GM21390 (cell line): ENCODE data around the gene LCN6.

ENCODE experiments used
- ATAC-seq: cut with Tn5 transposase; IDR thresholded peaks from one replicate; pipeline ENCODE4 v1.9.1; 2021; ENCODE audit not compliant: unreplicated experiment

LCN6 gene

DNA sequence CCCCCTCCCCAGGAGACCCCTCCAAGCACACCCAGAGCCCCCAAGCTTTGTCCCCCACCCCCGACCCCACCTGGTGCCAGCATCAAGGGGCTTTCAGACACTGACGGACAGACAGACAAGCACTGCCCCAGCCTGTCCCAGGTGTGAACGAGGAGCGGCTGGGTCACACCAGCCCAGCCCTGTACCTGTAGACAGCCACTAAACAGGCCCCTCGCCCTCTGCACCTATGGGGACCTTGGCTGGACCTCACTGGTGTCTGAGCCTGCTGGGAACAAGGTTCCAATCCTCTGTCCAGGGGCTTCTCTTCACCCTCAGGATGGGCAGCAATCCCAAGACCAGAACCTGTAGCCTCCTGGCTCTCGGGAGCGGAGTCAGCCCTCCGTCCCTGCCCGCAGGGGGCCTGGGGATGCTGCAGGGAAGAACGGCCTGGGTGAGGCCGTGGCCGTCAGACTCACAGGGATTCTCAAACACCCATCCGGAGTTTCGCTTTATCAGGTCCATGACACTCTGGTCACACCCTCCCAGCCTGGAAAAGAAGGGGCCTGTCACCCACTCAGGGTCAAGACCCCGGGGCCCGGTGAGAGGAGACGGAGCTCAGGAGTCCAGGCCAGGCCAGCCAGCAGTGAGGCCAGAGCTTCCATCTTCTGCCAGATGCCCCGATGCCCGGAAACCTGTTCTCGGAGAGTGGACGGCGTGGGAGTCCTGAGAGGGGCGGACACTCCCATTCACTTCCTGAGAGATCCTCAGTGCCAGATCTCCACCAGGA lies 2.8 kb downstream of the LCN6 start:
- ATAC-seq: no peak

- no peak for ATAC-seq
These were observed 3.6 kb downstream of the LCN6 start for GRCh38 chr9:136744773-136745172.

DNA sequence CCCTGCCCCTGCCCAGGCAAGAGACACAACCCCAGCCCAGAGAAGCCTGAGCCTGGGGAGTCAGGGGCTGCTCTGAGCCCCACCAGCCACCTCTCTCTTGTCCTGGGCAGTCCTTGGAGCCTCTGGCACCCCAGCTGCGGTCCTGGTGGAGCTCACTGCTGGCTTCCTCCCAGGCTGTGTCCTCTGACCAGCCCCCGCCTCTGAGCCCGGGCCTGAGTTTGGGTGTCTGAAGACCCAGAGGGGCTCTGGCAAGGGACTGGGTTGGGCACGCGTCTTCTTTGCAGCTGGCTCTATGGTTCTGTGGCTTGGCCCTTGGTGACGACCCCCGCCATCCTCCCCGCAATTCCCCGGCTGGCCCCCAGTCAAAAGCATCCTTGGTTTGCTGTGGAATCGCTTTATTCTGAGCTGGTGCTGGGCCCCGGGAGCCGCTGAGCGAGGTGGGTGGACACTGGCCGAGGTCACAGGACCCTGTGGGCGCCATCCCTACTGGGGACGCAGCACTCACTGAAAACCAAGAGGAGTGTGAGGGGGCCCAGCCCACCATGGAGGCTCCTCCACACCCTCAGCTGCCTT lies 4.6 kb downstream of the LCN6 start:
- ATAC-seq: no peak

DNA sequence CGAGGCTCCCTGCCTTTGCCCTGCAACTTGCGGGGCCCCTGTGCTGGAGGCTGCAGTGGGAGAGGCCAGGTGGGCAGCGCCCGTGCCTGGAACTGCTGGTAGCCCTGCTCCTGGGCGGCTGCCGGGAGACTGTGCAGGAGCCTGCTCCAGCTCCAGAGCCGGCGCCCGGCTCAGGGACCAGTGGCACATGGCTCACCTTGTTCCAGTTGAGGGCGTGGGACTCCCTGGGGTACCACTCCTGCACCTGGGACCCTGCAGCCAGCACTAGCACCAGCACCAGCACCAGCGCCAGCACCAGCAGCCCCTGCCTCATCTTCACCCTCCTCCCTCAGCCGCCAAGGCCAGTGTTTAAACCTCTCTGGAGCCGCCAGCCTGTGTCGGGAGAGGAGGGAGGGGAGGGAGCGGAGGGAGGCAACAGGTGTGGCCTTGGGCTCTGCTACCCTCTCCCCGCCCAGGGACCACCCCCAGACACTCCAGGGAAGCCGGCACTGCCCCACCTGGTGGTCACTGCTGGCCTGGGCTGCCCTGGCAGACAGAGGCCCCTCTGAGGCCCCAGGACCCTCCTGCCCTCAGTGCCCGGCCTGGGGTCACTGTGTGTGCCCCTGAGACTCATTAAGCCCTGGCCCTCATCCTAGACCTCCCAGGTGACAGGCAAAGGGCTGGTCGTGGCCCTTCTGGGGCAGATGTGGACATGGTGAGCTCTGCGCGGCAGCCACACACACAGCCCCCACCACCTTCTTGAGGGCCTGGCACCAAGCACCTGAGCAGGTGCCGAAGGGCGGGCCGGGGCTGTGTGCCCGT lies 5.5 kb downstream of the LCN6 start, which contains the start of gene LCN10:
LCN10 (minus strand) TSS at position 350 of the 801 bp plus-strand sequence; CDS start at position 313, 37 bp downstream.
- no peak for ATAC-seq

DNA sequence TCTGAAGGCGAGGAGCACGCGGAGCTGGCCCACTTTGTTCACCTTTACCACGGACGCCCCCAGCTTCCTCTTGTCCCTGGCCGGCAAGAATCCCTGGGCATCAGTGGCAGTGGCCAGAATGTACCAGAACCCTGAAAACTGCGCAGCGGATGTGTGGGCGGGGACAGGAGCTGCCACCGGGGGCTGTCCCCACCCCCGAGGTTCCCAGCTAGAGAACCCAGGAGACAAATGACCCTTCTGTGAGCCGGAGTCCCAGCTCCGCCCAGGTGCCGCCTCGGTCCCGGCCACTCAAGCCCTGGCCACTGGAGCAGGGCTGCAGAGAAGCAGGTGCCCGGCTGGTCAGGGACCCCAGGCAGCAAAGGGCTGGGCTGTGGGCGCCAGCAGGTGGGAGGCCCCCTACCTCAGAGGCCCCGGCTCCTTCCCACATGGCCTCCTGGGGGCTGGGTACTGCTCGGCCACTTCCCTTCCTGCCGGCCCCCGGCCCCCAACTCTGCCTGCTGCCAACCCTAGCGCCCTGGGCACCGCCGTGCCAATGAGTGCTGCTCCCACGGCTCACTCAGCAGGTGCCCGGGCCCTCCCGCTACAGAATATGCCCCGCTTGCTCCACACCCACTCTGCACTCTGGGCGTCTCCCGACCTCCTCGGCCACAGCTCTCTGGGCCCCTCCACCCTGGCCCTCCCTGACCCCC lies 6.3 kb downstream of the LCN6 start:
- ATAC-seq: no peak

- ATAC-seq: no peak
These were observed 7.1 kb downstream of the LCN6 start for GRCh38 chr9:136740971-136741882.

DNA sequence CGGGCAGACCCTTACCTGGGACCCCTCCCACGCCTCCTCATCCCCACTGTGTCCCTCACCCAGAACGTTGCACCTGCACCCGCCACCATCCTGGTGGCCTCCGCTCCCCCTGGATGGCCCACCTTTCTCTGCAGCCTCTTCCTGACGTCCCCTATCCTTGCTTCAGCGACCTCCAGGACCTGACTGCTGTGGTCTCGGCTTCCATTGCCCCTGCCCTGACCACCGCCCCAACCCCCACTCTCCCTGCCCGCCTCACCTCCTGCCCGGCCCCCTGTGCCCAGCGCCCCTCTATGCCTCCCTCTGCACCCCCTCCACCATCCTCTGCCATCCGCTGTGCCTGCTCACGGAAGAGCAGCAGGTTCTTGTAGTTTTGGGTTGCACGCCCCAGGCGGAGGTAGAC lies 7.8 kb downstream of the LCN6 start:
- ATAC-seq: no peak

GRCh38 chr9:136740069-136740468 lies 8.3 kb downstream of the LCN6 start:
- ATAC-seq: no peak

- ATAC-seq: no peak
These were observed 8.8 kb downstream of the LCN6 start for GRCh38 chr9:136739509-136739908.

- no peak for ATAC-seq
These were observed 9.4 kb downstream of the LCN6 start for GRCh38 chr9:136738960-136739359.

GRCh38 chr9:136735812-136736480 lies 12.4 kb downstream of the LCN6 start:
- no peak for ATAC-seq

DNA sequence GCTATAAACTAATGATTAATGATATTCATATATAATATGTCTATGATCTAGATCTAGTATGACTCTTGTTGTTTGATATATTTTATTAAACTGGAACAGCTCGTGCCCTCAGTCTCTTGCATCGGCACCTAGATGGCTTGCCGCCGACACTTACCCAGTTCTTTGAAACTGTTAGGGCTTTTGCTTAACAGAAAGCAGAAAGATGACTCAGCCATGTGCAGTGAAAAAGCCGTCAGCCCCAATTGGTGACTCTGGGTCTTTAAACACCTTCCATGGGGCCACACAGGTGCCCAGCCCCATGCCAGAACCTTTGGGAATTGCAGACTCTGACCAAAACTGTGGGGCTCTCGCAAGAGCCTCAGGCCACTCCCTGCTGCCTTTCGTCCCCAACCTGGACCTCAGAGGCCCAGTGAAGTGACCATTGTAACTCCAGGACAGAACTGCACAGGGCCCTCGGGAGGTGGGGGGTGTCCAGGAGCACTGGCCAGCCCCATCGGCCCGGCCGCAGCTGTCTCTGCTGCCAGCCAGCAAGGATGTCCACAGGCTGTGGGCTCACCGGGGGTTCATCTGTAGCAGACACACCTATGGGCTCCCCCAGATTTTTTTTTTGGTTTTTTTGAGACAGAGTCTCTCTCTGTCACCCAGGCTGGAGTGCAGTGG lies 13.4 kb downstream of the LCN6 start:
- ATAC-seq: no peak

DNA sequence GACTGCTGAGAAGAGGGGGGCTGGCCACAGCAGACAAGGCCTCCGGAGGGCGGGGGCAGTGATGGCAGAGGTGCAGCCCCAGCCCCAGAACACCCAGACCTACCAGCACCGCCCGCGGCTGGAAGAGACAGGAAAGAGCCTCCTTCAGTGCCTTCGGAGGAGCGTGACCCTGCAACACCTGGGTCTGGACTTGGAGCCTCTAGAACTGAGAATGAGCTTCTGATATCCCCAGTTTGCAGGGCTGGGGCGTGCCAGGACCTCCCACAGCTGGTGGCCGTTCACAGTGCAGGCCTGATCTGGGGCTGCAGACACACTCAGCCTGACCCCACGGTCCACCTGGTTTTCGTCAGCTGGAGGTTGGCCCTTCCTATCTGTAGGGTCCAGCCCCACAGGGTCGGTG lies 14.7 kb downstream of the LCN6 start:
- no peak for ATAC-seq

DNA sequence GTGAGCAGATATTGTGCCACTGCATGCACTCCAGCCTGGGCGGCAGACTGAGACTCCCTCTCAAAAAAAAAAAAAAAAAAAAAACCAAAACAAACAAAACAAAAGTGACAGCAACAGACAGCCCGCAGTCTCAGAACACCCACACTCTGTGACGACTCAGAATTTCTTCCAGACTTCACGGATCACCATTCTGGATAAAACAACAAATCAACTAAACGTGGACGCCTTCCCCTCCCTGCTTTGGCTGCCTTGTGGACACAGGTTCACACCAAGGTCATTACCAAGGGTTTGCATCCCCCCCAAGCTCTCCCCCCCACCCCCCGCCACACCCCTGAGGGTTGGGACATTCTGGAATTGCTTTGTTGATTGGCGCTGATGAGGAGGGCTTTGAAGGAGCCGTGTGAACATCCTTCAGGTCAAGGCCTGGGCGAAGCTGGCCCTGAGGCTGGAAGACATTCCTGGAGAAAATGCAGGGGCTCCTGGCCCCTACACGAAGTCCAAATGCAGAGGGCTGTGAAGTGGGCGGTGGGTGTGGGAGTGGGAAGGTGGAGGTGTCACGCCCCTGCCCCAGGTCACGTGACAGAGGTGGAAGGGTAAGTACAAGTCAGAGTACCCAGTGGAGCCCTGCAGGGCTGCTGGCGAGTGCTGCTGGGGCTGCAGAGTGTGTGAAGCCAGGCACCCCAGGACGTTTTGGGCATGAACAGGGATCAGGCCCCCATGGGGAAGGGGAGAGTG lies 15.7 kb downstream of the LCN6 start:
- ATAC-seq: no peak

DNA sequence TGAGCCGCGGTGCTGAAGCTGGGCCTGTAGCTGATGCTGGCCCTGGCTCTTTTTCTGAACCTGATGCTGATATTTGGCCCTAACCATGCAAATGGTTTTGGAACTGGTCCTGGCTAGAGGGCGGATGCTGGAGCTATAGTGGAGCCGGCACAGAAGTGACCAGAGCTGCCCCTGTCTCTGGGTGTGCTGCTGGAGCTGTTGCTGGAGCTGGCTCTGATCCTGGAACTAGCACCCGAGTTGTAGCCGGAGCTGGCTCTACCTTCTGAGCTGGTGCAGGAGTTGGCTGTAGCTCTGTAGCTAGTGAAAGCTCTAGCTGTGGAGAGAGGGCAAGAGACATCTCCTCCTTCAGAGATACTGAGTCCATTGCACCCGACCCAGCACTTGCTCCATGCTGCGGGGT lies 18.4 kb downstream of the LCN6 start:
- no peak for ATAC-seq

DNA sequence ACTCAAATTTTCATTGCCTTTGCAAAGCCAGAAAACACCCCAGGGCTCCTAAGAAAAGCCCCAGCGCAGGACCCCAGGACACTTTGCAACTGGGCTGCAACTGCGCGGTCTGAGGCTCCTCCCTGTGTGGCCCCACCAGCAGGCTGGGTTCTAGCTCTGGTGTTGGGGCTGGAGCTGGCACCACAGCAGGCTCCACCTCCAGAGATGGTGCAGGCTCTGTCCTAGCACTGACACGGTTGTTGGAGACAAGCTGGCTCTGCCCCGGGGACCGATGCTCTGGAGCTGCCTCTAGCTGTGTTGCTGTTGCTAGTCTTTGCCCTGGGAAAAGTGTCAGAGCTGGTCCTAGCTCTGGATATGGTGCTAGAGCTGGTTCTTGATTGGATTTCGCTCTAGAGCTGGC lies 19.2 kb downstream of the LCN6 start:
- no peak for ATAC-seq

DNA sequence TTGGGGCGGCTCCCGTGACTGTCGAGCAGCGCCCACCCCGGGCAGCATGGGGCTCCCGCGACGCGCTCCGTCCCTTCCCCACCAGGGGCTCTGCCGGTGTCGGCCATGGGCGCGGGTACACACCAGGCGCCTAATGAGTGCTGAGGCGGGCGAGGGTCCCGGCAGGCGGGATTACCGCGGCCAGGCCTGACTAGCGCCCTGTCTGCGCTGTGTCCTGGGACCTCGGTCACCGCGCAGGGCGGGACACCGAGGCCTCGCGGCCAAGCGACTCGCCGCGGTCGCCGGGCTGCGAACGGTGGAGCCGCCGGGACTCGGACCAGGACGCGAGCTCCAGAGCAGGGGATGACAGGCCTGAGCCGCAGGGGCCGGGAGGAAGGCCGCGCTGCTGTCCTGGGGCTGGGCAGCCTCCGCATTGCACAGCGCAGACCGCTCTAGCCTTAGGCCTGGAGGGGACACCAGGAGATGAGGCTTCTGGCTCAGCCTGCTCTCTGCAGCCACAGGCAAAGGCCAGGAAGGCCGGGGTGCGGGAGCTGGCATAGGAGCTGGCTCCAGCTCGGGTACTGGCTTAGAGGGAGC lies 19.7 kb downstream of the LCN6 start:
- ATAC-seq: peak; percentile 17

DNA sequence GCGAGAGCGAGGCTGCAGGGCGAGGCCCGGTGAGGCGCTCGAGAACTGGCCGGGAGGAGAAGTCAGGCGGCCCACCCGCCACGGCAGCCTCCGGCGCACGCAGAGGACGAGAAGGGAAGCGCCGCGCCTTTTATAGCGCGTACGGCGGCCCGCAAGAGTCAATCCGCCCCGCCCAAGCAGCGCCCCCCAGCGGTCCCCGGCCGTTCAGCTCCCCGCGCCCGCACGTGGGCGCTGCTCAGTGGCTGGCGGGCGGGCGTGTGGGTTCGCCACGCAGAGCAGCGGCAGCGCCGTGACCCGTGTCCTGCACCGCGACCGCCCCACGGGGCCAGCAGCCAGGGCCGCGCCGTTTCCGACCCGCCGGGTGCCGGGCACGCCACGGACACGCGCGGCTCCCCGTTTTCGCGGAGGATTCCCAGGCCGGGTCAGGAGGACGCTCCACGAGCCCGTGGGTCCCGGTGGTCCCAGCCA lies 20.2 kb downstream of the LCN6 start:
- peak; percentile 69 for ATAC-seq
